Neutrophil (primary cell): Measurements from ENCODE around the gene SEMA6A.

Experiments used
- H3K27ac ChIP-seq: fragments of 200-600 bp; sonication (generic); 2 replicates; pipeline ENCODE4 v1.5.1; 2016; ENCODE audit warnings: mild to moderate bottlenecking, moderate library complexity
- H3K27me3 ChIP-seq: fragments of 200-600 bp; sonication (generic); 2 replicates; pipeline ENCODE4 v1.6.0; 2016; ENCODE audit warnings: mild to moderate bottlenecking
- H3K36me3 ChIP-seq: fragments of 200-600 bp; sonication (generic); 2 replicates; pipeline ENCODE4 v1.5.1; 2017
- H3K4me1 ChIP-seq, 2 experiments: fragments of 200-600 bp in 1 of 2; sonication (generic) in 1 of 2; 1 replicate in 1 of 2; 2 replicates in 1 of 2; pipeline versions ENCODE4 v1.5.1 to v1.6.1; 2013 to 2016; ENCODE audit warnings: low read depth in 1 of 2, low read length in 1 of 2, mild to moderate bottlenecking in 1 of 2, moderate library complexity in 1 of 2; ENCODE audit not compliant: control insufficient read depth in 1 of 2, insufficient read depth in 1 of 2
- H3K4me3 ChIP-seq, 2 experiments: fragments of 200-600 bp in 1 of 2; sonication (generic) in 1 of 2; 1 replicate in 1 of 2; 2 replicates in 1 of 2; pipeline ENCODE4 v1.5.1; 2013 to 2016; ENCODE audit warnings: low read depth in 1 of 2, low read length in 1 of 2, mild to moderate bottlenecking in 1 of 2, moderate library complexity in 1 of 2
- H3K9me3 ChIP-seq: fragments of 200-600 bp; sonication (generic); 2 replicates; pipeline ENCODE4 v1.5.1; 2016
- CTCF ChIP-seq: fragments of 200-600 bp; sonication (generic); IDR thresholded peaks from 2 replicates; pipeline ENCODE4 v1.5.1; 2016; ENCODE audit warnings: antibody characterized with exemption

SEMA6A gene

GRCh38 chr5:116456036-116456435 is 118.6 kb downstream of the SEMA6A start:
- H3K4me3 ChIP-seq, result no peak overlapping the region
- no peaks in the 10 kb centered on the region for H3K36me3 ChIP-seq
- no peak for TF ChIP-seq CTCF
- no peaks in the 10 kb centered on the region for H3K9me3 ChIP-seq
- no peak overlapping the region for H3K27ac ChIP-seq
- H3K4me1 ChIP-seq, result peaks cover 12 to 13% of the 10 kb centered on the region in 2 experiments
- no peaks in the 10 kb centered on the region for H3K27me3 ChIP-seq

- no peak overlapping the region for H3K27ac ChIP-seq
- H3K4me1 ChIP-seq, result peaks cover 12 to 13% of the 10 kb centered on the region in 2 experiments
- no peaks in the 10 kb centered on the region for H3K9me3 ChIP-seq
- TF ChIP-seq CTCF, result no peak
- H3K36me3 ChIP-seq, result no peaks in the 10 kb centered on the region
- no peak overlapping the region for H3K4me3 ChIP-seq
- H3K27me3 ChIP-seq, result no peaks in the 10 kb centered on the region
Measured at GRCh38 chr5:116455061-116455460, 119.6 kb downstream of the SEMA6A start.

- Histone ChIP-seq H3K36me3 (no peaks in the 10 kb centered on the region), H3K4me3 (no peak overlapping the region)
- TF ChIP-seq CTCF, result no peak
Measured at GRCh38 chr5:116454417-116454927, 120.2 kb downstream of the SEMA6A start.

GRCh38 chr5:116453988-116454411 is 120.6 kb downstream of the SEMA6A start:
- no peaks in the 10 kb centered on the region for H3K36me3 ChIP-seq
- no peak for TF ChIP-seq CTCF
- H3K27me3 ChIP-seq, result no peaks in the 10 kb centered on the region
- no peak overlapping the region for H3K4me3 ChIP-seq
- peaks cover 12 to 13% of the 10 kb centered on the region in 2 experiments for H3K4me1 ChIP-seq
- H3K27ac ChIP-seq, result no peak overlapping the region
- no peaks in the 10 kb centered on the region for H3K9me3 ChIP-seq

More at GRCh38 chr5:116454417-116454927, 120.2 kb downstream of the SEMA6A start:
- no peaks in the 10 kb centered on the region for H3K27me3 ChIP-seq
- no peaks in the 10 kb centered on the region for H3K9me3 ChIP-seq
- H3K27ac ChIP-seq, result no peak overlapping the region
- H3K4me1 ChIP-seq, result peaks cover 12 to 13% of the 10 kb centered on the region in 2 experiments

- H3K4me3 ChIP-seq, result no peak overlapping the region
- H3K27me3 ChIP-seq, result no peaks in the 10 kb centered on the region
- no peaks in the 10 kb centered on the region for H3K36me3 ChIP-seq
- no peak for TF ChIP-seq CTCF
- peaks cover 12 to 13% of the 10 kb centered on the region in 2 experiments for H3K4me1 ChIP-seq
- no peak overlapping the region for H3K27ac ChIP-seq
- no peaks in the 10 kb centered on the region for H3K9me3 ChIP-seq
Measured at GRCh38 chr5:116452774-116453368, 121.8 kb downstream of the SEMA6A start.
